Osteocyte (in vitro differentiated cells): Measurements from ENCODE around the gene CORO1C. TPM values are rescaled to one million over a fixed set of nuclear protein-coding genes. Genes with fewer than 3 reads are reported as not detected.

Source experiments
- DNase-seq: peaks from one replicate; pipeline ENCODE4 v3.0.0; 2021; ENCODE audit warnings: mixed read lengths; ENCODE audit not compliant: unreplicated experiment; ENCODE audit errors: extremely low spot score
- H3K27ac Mint-ChIP-seq: one replicate; pipeline ENCODE4 v1.8.0; 2021; ENCODE audit warnings: mild to moderate bottlenecking, mixed read lengths; ENCODE audit not compliant: unreplicated experiment
- H3K27me3 Mint-ChIP-seq: one replicate; pipeline ENCODE4 v1.8.0; 2021; ENCODE audit warnings: mixed read lengths; ENCODE audit not compliant: unreplicated experiment
- H3K36me3 Mint-ChIP-seq: one replicate; pipeline ENCODE4 v1.8.0; 2021; ENCODE audit warnings: mixed read lengths; ENCODE audit not compliant: unreplicated experiment
- H3K4me1 Mint-ChIP-seq: one replicate; pipeline ENCODE4 v1.8.0; 2021; ENCODE audit warnings: mixed read lengths; ENCODE audit not compliant: unreplicated experiment
- H3K4me3 Mint-ChIP-seq: one replicate; pipeline ENCODE4 v1.8.0; 2021; ENCODE audit warnings: mild to moderate bottlenecking, moderate library complexity, mixed read lengths; ENCODE audit not compliant: unreplicated experiment
- H3K9me3 Mint-ChIP-seq: one replicate; pipeline ENCODE4 v1.8.0; 2021; ENCODE audit warnings: mixed read lengths; ENCODE audit not compliant: unreplicated experiment
- total RNA-seq: library from RNA; stranded (reverse); gene quantifications from 2 replicates; pipeline ENCODE4 v1.2.1, GENCODE V29; 2021
- TF ChIP-seq, protein P1 (sequence below): fragments of 200-600 bp; sonication (generic); IDR thresholded peaks from 2 replicates; pipeline ENCODE4 v1.5.0; 2021; ENCODE audit warnings: antibody characterized with exemption, mild to moderate bottlenecking, moderate library complexity

Gene CORO1C
- total RNA-seq, 1 donor from 2014 or later: 234 TPM

DNA sequence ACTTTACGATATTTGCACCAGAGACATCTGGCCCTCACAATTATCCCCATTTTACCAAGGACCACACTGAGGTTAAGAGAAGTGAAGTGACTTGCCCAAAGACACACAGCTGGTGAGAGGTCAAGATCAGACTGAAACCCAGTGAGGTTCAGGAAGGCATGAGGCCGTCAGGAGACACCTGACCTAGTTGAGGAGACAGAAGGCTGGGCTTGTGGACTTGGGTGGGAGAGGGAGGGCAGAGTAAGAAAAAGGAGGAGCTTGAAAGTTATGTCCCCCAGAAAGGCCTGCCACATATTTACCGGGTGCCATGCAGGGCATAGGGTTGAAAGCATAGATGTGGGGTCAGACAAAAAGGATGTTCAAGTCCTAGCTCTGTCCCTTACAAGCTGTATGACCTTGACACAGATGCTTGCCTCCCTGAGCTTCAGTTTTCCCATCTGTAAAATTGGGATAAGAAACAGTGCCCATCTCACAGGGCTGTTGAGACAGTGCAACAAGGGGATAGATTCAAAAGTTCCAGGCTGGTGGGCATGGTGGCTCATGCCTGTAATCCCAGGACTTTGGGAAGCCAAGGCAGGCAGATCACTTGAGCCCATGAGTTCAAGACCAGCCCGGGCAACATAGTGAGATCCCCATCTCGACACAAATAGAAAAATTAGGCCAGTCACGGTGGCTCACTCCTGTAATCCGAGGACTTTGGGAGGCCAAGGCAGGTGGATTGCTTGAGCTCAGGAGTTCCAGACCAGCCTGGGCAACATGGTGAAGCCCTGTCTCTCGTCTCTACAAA lies 104.0 kb downstream of the CORO1C start:
- DNase-seq: no peak
- no peaks in the 10 kb centered on the region for H3K36me3 Mint-ChIP-seq
- no peaks in the 10 kb centered on the region for H3K9me3 Mint-ChIP-seq
- H3K4me1 Mint-ChIP-seq: peaks cover 39% of the 10 kb centered on the region
- no peaks in the 10 kb centered on the region for H3K27me3 Mint-ChIP-seq
- no peak overlapping the region for H3K27ac Mint-ChIP-seq
- TF ChIP-seq, protein P1, sequence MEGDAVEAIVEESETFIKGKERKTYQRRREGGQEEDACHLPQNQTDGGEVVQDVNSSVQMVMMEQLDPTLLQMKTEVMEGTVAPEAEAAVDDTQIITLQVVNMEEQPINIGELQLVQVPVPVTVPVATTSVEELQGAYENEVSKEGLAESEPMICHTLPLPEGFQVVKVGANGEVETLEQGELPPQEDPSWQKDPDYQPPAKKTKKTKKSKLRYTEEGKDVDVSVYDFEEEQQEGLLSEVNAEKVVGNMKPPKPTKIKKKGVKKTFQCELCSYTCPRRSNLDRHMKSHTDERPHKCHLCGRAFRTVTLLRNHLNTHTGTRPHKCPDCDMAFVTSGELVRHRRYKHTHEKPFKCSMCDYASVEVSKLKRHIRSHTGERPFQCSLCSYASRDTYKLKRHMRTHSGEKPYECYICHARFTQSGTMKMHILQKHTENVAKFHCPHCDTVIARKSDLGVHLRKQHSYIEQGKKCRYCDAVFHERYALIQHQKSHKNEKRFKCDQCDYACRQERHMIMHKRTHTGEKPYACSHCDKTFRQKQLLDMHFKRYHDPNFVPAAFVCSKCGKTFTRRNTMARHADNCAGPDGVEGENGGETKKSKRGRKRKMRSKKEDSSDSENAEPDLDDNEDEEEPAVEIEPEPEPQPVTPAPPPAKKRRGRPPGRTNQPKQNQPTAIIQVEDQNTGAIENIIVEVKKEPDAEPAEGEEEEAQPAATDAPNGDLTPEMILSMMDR: no peak
- no peak overlapping the region for H3K4me3 Mint-ChIP-seq

DNA sequence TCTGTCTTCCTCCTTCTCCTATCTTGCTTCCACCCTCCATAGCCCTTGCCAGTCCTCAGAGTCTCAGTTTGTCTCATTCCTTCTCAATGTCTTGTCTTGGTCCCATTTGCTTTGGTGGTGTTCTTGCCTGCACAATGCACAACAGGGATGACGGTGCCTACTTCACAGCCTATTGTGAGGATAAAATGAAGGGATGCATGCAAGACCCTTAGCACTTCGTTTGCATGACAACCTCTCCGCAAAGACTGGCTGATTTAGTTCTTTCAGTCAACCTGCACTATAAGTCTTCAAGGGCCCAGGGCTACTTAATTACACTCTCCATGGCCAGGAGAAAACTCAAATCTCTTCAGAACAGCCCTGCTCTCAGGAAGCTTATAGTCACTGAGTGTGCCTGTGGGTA lies 106.1 kb downstream of the CORO1C start:
- TF ChIP-seq, protein P1: no peak
- no peak overlapping the region for H3K27ac Mint-ChIP-seq
- DNase-seq: no peak

DNA sequence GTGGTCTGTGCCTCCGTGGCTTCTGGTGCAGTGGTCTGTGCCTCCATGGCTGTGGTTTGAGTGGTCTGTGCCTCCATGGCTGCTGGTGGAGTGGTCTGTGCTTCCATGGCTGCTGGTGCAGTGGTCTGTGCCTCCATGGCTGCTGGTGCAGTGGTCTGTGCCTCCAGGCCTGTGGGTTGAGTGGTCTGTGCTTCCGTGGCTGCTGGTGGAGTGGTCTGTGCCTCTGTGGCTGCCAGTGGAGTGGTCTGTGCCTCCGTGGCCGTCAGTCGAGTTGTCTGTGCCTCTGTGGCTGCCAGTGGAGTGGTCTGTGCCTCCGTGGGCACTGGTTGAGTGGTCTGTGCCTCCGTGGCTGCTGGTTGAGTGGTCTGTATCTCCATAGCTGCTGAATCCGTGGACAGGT lies 107.7 kb downstream of the CORO1C start:
- no peak overlapping the region for H3K27ac Mint-ChIP-seq
- TF ChIP-seq, protein P1: no peak

More for the DNA sequence above, 106.1 kb downstream of the CORO1C start:
- no peak overlapping the region for H3K4me3 Mint-ChIP-seq
- H3K4me1 Mint-ChIP-seq: peaks cover 22% of the 10 kb centered on the region
- H3K27me3 Mint-ChIP-seq: no peaks in the 10 kb centered on the region
- no peaks in the 10 kb centered on the region for H3K36me3 Mint-ChIP-seq
- no peaks in the 10 kb centered on the region for H3K9me3 Mint-ChIP-seq

DNA sequence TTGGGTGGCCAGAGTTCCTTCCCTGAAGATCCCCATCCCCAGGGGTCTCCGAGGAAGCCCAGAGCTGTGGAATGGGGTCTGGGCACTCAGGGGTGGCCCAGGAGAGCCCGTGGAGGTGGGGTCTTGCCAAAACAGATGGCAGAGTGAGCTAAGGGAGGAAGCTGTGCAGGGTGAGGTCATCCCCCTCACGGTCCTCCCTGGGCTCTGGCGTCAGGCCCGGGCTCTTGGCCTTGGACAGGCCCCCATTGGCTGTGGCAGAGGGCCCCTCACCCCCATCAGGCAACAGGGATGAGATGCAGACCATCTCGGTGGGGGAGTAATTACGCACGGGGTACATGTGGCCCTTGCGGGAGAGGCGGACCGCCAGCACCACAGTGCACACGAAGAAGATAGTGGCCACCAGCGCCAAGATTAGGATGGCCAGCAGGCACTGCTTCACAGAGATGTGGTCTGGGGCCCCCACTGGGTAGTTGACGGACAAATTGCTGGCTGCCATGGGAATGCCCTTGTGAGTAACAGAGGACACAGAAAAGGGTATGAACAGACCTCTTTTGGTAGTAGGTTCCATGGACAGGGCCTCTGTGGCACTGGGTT lies 108.3 kb downstream of the CORO1C start:
- peak overlapping the region; percentile 70 for H3K27ac Mint-ChIP-seq
- TF ChIP-seq, protein P1: no peak
- no peak overlapping the region for H3K4me3 Mint-ChIP-seq
- H3K9me3 Mint-ChIP-seq: no peaks in the 10 kb centered on the region
- peaks cover 12% of the 10 kb centered on the region for H3K4me1 Mint-ChIP-seq
- H3K36me3 Mint-ChIP-seq: no peaks in the 10 kb centered on the region
- DNase-seq: no peak
- H3K27me3 Mint-ChIP-seq: no peaks in the 10 kb centered on the region

More for the DNA sequence above, 107.7 kb downstream of the CORO1C start:
- Mint-ChIP-seq H3K36me3 (no peaks in the 10 kb centered on the region), H3K27me3 (no peaks in the 10 kb centered on the region), H3K4me3 (no peak overlapping the region), H3K4me1 (peaks cover 12% of the 10 kb centered on the region), H3K9me3 (no peaks in the 10 kb centered on the region)
- no peak for DNase-seq

DNA sequence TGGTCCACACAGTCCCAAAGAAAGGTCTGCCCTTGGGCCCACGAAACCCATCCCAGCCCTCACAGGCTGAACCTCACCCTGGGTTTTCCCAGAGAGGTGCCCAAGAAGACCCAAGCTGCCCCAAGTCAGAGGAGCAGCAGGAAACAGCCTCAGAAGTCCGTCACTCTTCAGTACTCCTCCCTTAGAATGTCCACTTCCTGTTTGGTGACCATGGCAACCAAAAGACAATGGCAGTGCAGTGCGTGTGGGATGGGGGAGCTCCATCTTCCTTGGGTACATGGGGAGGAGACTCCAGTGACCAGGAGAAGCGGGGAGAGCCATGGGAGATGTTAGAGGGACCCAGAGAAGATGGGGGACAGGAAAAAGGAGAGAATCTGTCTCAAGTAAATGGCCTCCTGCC lies 108.9 kb downstream of the CORO1C start:
- H3K27ac Mint-ChIP-seq: peak overlapping the region; percentile 70

More for the DNA sequence above, 108.9 kb downstream of the CORO1C start:
- Mint-ChIP-seq H3K36me3 (no peaks in the 10 kb centered on the region), H3K4me3 (no peak overlapping the region), H3K9me3 (no peaks in the 10 kb centered on the region), H3K27me3 (no peaks in the 10 kb centered on the region), H3K4me1 (peaks cover 13% of the 10 kb centered on the region)
- TF ChIP-seq, protein P1: no peak
- no peak for DNase-seq
